ENCODE results near the gene EFNB2. TPM values are rescaled to one million over a fixed set of nuclear protein-coding genes. Genes with fewer than 3 reads are reported as not detected.

Gene EFNB2
- total RNA-seq, 2 donors from 2014 or later, result 41.8 to 104 TPM

GRCh38 chr13:106453101-106453500, 82.4 kb downstream of the EFNB2 start:
- TF ChIP-seq, protein P1, sequence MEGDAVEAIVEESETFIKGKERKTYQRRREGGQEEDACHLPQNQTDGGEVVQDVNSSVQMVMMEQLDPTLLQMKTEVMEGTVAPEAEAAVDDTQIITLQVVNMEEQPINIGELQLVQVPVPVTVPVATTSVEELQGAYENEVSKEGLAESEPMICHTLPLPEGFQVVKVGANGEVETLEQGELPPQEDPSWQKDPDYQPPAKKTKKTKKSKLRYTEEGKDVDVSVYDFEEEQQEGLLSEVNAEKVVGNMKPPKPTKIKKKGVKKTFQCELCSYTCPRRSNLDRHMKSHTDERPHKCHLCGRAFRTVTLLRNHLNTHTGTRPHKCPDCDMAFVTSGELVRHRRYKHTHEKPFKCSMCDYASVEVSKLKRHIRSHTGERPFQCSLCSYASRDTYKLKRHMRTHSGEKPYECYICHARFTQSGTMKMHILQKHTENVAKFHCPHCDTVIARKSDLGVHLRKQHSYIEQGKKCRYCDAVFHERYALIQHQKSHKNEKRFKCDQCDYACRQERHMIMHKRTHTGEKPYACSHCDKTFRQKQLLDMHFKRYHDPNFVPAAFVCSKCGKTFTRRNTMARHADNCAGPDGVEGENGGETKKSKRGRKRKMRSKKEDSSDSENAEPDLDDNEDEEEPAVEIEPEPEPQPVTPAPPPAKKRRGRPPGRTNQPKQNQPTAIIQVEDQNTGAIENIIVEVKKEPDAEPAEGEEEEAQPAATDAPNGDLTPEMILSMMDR (IDR thresholded peaks at IDR 0.05), result no peak
- no peaks in the 10 kb centered on the region for H3K36me3 ChIP-seq
- no peaks in the 10 kb centered on the region for H3K9me3 ChIP-seq
- no peaks in the 10 kb centered on the region for H3K27me3 ChIP-seq
- DNase-seq, result no peak
- intact Hi-C loops (cut with DNase I), result no loop called here
- H3K27ac ChIP-seq, result no peak overlapping the region
- no peak overlapping the region for H3K9ac ChIP-seq (ENCODE audit: low read depth in 2 of 2, low read length in 2 of 2)
- no peaks in the 10 kb centered on the region for H3K4me1 ChIP-seq
- no peak overlapping the region for H3K4me3 ChIP-seq

- TF ChIP-seq, protein P1 (IDR thresholded peaks at IDR 0.05), result no peak
- no peak for DNase-seq
- intact Hi-C loops (cut with DNase I), result no loop called here
These were observed 84.5 kb downstream of the EFNB2 start for GRCh38 chr13:106450991-106451390.

GRCh38 chr13:106449096-106449495, 86.4 kb downstream of the EFNB2 start:
- H3K4me3 ChIP-seq, result no peak overlapping the region

More at GRCh38 chr13:106450991-106451390, 84.5 kb downstream of the EFNB2 start:
- Histone ChIP-seq H3K9me3 (no peaks in the 10 kb centered on the region), H3K4me3 (no peak overlapping the region), H3K9ac (ENCODE audit: low read depth in 2 of 2, low read length in 2 of 2) (no peak overlapping the region), H3K27ac (no peak overlapping the region), H3K27me3 (no peaks in the 10 kb centered on the region), H3K4me1 (no peaks in the 10 kb centered on the region), H3K36me3 (no peaks in the 10 kb centered on the region)

DNA sequence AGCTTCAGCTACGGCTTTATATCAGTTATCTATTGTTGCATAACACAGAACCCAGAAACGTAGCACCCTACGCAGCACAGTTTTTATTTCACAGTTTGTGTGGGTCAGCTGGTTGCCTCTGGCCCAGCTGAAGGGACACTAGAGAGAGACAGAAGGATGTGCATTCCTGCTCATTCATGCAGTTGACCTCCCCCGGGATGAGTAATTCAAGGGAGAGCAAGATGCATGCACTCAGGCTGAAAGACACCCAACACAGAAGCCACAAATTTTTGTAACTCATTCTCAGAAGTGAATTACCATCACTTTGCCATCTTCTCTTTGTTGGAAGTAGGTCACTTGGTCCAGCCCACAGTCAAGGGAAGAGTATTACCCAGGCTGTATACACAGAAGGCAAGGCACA, 89.5 kb downstream of the EFNB2 start:
- H3K9ac ChIP-seq (ENCODE audit: low read depth in 2 of 2, low read length in 2 of 2), result no peak overlapping the region
- H3K36me3 ChIP-seq, result no peaks in the 10 kb centered on the region
- no peaks in the 10 kb centered on the region for H3K4me1 ChIP-seq
- intact Hi-C loops (cut with DNase I), result no loop called here
- H3K27me3 ChIP-seq, result no peaks in the 10 kb centered on the region
- DNase-seq, result no peak
- no peak overlapping the region for H3K27ac ChIP-seq
- H3K4me3 ChIP-seq, result no peak overlapping the region
- TF ChIP-seq, protein P1 (IDR thresholded peaks at IDR 0.05), result no peak
- no peaks in the 10 kb centered on the region for H3K9me3 ChIP-seq

More at GRCh38 chr13:106449096-106449495, 86.4 kb downstream of the EFNB2 start:
- TF ChIP-seq, protein P1 (IDR thresholded peaks at IDR 0.05), result no peak
- H3K9ac ChIP-seq (ENCODE audit: low read depth in 2 of 2, low read length in 2 of 2), result no peak overlapping the region
- H3K4me1 ChIP-seq, result no peaks in the 10 kb centered on the region
- no peak overlapping the region for H3K27ac ChIP-seq
- H3K36me3 ChIP-seq, result no peaks in the 10 kb centered on the region
- H3K9me3 ChIP-seq, result no peaks in the 10 kb centered on the region
- DNase-seq, result no peak
- H3K27me3 ChIP-seq, result no peaks in the 10 kb centered on the region
- intact Hi-C loops (cut with DNase I), result no loop called here

DNA sequence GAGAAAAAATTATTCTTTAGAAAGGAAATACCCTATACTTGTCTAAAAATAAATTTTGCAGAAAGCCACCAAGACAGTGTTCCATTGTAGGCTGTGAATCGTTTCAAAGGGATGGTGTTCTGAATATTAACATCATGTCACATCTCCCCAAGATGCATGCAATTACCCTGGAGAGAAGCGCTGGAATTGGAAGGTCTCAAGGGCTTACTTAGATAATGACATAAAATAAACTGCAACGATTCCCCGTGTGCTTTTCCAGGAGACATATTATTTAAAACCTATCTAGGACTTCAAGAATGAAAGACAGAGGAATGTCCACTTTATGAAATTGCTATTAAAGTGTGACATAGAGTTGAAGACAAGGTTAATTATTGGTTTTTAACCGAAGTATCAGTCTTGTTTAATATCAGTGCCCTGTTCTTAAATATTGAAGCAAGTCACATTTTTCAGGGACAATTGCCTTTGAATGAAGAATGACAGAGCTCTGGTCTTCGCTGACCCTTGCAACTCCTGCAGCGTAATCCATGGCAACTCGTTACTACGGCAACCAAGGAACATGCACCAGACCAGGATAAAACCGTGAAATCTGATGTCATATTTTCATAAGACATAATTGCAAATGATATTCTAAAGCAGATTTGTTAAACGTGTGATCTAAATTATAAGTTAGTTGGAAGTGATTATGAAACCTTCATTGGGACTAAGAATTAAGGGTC, 91.7 kb downstream of the EFNB2 start:
- Histone ChIP-seq H3K9me3 (no peaks in the 10 kb centered on the region), H3K27me3 (no peaks in the 10 kb centered on the region), H3K27ac (no peak overlapping the region), H3K4me1 (no peaks in the 10 kb centered on the region), H3K36me3 (no peaks in the 10 kb centered on the region), H3K9ac (ENCODE audit: low read depth in 2 of 2, low read length in 2 of 2) (no peak overlapping the region), H3K4me3 (no peak overlapping the region)
- DNase-seq, result no peak
- intact Hi-C loops (cut with DNase I), result no loop called here
- TF ChIP-seq, protein P1 (IDR thresholded peaks at IDR 0.05), result no peak
